Measurements from ENCODE around the gene APRT.

APRT gene

GRCh38 chr16:88767546-88768070 lies 44.1 kb downstream of the APRT start:
- DNase-seq: no peak
- Mint-ChIP-seq H3K4me3 (no peak overlapping the region), H3K4me1 (peaks cover 25% of the 10 kb centered on the region), H3K27ac (no peak overlapping the region), H3K36me3 (peaks cover 13% of the 10 kb centered on the region), H3K27me3 (no peaks in the 10 kb centered on the region), H3K9me3 (no peaks in the 10 kb centered on the region)
- CTCF ChIA-PET: interaction anchor here (1.8 kb wide), 1 partner anchor 24 kb away, joined by 4 read pairs; no protein-coding TSS in a partner anchor

GRCh38 chr16:88766975-88767374 lies 44.8 kb downstream of the APRT start:
- Mint-ChIP-seq H3K27ac (no peak overlapping the region), H3K36me3 (peaks cover 13% of the 10 kb centered on the region), H3K9me3 (no peaks in the 10 kb centered on the region), H3K4me1 (peaks cover 25% of the 10 kb centered on the region), H3K4me3 (no peak overlapping the region), H3K27me3 (no peaks in the 10 kb centered on the region)
- DNase-seq: no peak
- CTCF ChIA-PET: interaction anchor here (1.3 to 1.8 kb wide), 2 partner anchors 13 to 24 kb away, joined by 4 read pairs; no protein-coding TSS in a partner anchor

- H3K36me3 Mint-ChIP-seq: peaks cover 13% of the 10 kb centered on the region
- CTCF ChIA-PET: no interaction called here
- no peaks in the 10 kb centered on the region for H3K9me3 Mint-ChIP-seq
- no peak overlapping the region for H3K4me3 Mint-ChIP-seq
- H3K4me1 Mint-ChIP-seq: peaks cover 25% of the 10 kb centered on the region
- H3K27me3 Mint-ChIP-seq: no peaks in the 10 kb centered on the region
- no peak for DNase-seq
- H3K27ac Mint-ChIP-seq: no peak overlapping the region
Observed at GRCh38 chr16:88764913-88765349, 46.8 kb downstream of the APRT start.

GRCh38 chr16:88764080-88764479 lies 47.6 kb downstream of the APRT start:
- no peak for DNase-seq
- H3K4me1 Mint-ChIP-seq: peaks cover 27% of the 10 kb centered on the region
- CTCF ChIA-PET: no interaction called here
- no peaks in the 10 kb centered on the region for H3K9me3 Mint-ChIP-seq
- H3K4me3 Mint-ChIP-seq: no peak overlapping the region
- H3K27me3 Mint-ChIP-seq: no peaks in the 10 kb centered on the region
- no peak overlapping the region for H3K27ac Mint-ChIP-seq
- peaks cover 10% of the 10 kb centered on the region for H3K36me3 Mint-ChIP-seq

- Mint-ChIP-seq H3K4me1 (peaks cover 29% of the 10 kb centered on the region), H3K36me3 (peaks cover 14% of the 10 kb centered on the region), H3K27me3 (no peaks in the 10 kb centered on the region), H3K27ac (no peak overlapping the region), H3K9me3 (no peaks in the 10 kb centered on the region), H3K4me3 (no peak overlapping the region)
- no peak for DNase-seq
- CTCF ChIA-PET: no interaction called here
Observed at GRCh38 chr16:88763502-88764053, 48.1 kb downstream of the APRT start.

- H3K4me1 Mint-ChIP-seq: peaks cover 35% of the 10 kb centered on the region
- CTCF ChIA-PET: no interaction called here
- DNase-seq: no peak
- no peak overlapping the region for H3K27ac Mint-ChIP-seq
- no peaks in the 10 kb centered on the region for H3K27me3 Mint-ChIP-seq
- H3K36me3 Mint-ChIP-seq: peaks cover 15% of the 10 kb centered on the region
- H3K9me3 Mint-ChIP-seq: no peaks in the 10 kb centered on the region
- no peak overlapping the region for H3K4me3 Mint-ChIP-seq
Observed at GRCh38 chr16:88762941-88763340, 48.8 kb downstream of the APRT start.

- peaks cover 31% of the 10 kb centered on the region for H3K4me1 Mint-ChIP-seq
- DNase-seq: no peak
- CTCF ChIA-PET: no interaction called here
- no peak overlapping the region for H3K27ac Mint-ChIP-seq
- H3K4me3 Mint-ChIP-seq: no peak overlapping the region
- no peaks in the 10 kb centered on the region for H3K9me3 Mint-ChIP-seq
- H3K36me3 Mint-ChIP-seq: peaks cover 15% of the 10 kb centered on the region
- H3K27me3 Mint-ChIP-seq: no peaks in the 10 kb centered on the region
Observed at GRCh38 chr16:88762258-88762870, 49.4 kb downstream of the APRT start.

- H3K9me3 Mint-ChIP-seq: no peaks in the 10 kb centered on the region
- no peak overlapping the region for H3K4me3 Mint-ChIP-seq
- no peak overlapping the region for H3K27ac Mint-ChIP-seq
- H3K4me1 Mint-ChIP-seq: peaks cover 27% of the 10 kb centered on the region
- no peak for DNase-seq
- CTCF ChIA-PET: no interaction called here
- H3K27me3 Mint-ChIP-seq: no peaks in the 10 kb centered on the region
- H3K36me3 Mint-ChIP-seq: peaks cover 15% of the 10 kb centered on the region
Observed at GRCh38 chr16:88761830-88762229, 49.9 kb downstream of the APRT start.

GRCh38 chr16:88761143-88761534 lies 50.6 kb downstream of the APRT start:
- Mint-ChIP-seq H3K27ac (no peak overlapping the region), H3K27me3 (no peaks in the 10 kb centered on the region), H3K9me3 (no peaks in the 10 kb centered on the region), H3K36me3 (peaks cover 14% of the 10 kb centered on the region), H3K4me3 (no peak overlapping the region), H3K4me1 (peaks cover 27% of the 10 kb centered on the region)
- no peak for DNase-seq
- CTCF ChIA-PET: no interaction called here

GRCh38 chr16:88760424-88761142 lies 51.1 kb downstream of the APRT start:
- H3K4me3 Mint-ChIP-seq: no peak overlapping the region
- DNase-seq: no peak
- H3K27ac Mint-ChIP-seq: no peak overlapping the region
- peaks cover 13% of the 10 kb centered on the region for H3K36me3 Mint-ChIP-seq
- CTCF ChIA-PET: interaction anchor here (1.1 kb wide), 1 partner anchor 21 kb away, joined by 3 read pairs; no protein-coding TSS in a partner anchor
- peaks cover 27% of the 10 kb centered on the region for H3K4me1 Mint-ChIP-seq
- H3K27me3 Mint-ChIP-seq: no peaks in the 10 kb centered on the region
- H3K9me3 Mint-ChIP-seq: no peaks in the 10 kb centered on the region

GRCh38 chr16:88759976-88760350 lies 51.8 kb downstream of the APRT start:
- peaks cover 29% of the 10 kb centered on the region for H3K4me1 Mint-ChIP-seq
- no peak overlapping the region for H3K27ac Mint-ChIP-seq
- CTCF ChIA-PET: interaction anchor here (1.1 kb wide), 1 partner anchor 22 kb away, joined by 3 read pairs; no protein-coding TSS in a partner anchor
- H3K9me3 Mint-ChIP-seq: no peaks in the 10 kb centered on the region
- no peaks in the 10 kb centered on the region for H3K27me3 Mint-ChIP-seq
- DNase-seq: no peak
- H3K36me3 Mint-ChIP-seq: peaks cover 13% of the 10 kb centered on the region
- H3K4me3 Mint-ChIP-seq: no peak overlapping the region

Data from activated naive CD4-positive, alpha-beta T cell treated with anti-CD3 and anti-CD28 coated beads, Interleukin-2, amount 10 ng/mL, durations not matched to agents 7 days and 5 days (primary cell).